Measurements from ENCODE around the gene HNRNPC.
A peak's percentile ranks its signal among the peaks of the same experiment; 100 is the strongest.
"Not testable (repeated sequence)": the region's sequence is repeated elsewhere in the genome, so short reads cannot be mapped to it uniquely, and the experiment has no call there.

The HNRNPC gene
- 629 to 753 reads per million in 2 donors for total RNA-seq

DNA sequence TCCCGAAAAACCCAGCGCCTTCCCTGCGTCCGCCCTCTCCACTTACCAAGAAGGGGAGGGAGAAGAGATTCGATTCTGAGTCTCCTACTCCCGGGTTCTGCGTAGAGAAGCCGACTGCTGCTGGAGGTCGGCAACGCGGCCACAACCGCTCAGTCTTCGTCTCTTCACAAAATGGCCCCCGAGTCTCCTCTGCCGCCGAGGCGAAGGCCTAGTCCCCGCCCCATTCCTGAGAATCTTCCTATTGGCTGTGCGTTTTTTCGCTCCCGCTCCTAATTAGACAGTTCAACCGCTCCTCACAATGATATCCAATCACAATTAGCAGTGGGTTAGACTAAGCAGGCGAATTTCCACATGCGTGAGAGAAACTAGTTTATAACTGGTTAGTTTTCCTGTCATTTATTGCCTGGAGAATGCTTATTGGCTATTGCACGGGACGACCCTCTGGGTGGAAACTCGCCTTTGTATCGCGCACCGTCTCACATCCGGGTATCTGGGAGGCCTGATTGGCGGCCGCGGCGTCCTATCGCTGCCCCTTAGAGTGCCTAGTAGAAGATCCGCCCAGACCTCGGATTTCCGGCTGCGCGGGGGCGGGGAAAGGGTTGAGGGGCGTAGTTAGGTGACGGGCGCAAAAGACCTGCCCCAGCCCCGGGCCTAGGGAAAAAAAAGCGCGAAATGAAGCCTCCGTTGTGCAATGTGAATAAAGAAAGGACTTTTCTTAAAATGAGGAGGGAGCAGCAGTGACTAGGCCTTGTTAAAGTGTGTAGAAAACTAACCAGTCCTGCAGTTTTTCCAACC lies at the start of gene HNRNPC:
TSS of gene HNRNPC (minus strand) at position 191 of the 795 bp plus-strand sequence. CDS start 35,249 bp downstream, outside the sequence.
- peak; percentile 100 for DNase-seq

DNA sequence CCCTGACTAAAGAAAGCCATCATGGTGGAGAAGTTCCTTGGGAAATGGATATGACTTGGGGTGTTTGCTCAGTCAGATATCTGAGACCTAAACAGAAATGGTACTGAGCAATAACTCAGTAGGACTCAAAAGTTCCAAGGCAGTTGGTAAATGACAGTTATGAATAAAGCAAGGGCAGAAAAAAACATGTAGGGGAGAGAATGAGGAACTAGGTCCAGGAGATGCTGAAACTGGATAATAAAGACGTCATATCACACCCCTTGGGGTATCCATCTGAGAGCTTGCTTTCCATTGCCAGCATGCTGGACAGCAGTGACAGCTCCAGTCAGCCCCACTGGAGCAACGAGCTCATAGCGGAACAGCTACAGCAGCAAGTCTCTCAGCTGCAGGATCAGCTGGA lies 48.2 kb upstream of the HNRNPC start:
- no peak for DNase-seq

GRCh38 chr14:21313512-21313911 lies 44.3 kb upstream of the HNRNPC start:
- no peak for DNase-seq

GRCh38 chr14:21311614-21312013 lies 42.4 kb upstream of the HNRNPC start:
- DNase-seq: no peak

- no peak for DNase-seq
Observed at GRCh38 chr14:21309956-21310355, 40.7 kb upstream of the HNRNPC start.

DNA sequence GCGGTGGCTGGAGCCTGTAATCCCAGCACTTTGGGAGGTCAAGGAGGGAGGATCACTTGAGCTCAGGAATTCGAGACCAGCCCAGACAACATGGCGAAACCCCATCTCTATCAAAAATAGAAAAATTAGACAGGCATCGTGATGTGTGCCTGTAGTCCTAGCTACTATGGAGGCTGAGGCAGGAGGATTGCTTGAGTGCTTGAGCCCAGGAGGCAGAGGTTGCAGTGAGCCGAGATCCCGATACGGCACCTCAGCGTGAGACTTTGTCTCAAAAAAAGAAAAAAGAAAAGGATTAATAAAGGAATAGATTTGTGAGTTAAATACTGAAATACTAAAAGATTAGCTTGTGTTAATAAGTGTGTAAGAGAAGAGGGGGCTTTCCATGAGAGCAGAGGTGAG lies 40.0 kb upstream of the HNRNPC start:
- DNase-seq: no peak

DNA sequence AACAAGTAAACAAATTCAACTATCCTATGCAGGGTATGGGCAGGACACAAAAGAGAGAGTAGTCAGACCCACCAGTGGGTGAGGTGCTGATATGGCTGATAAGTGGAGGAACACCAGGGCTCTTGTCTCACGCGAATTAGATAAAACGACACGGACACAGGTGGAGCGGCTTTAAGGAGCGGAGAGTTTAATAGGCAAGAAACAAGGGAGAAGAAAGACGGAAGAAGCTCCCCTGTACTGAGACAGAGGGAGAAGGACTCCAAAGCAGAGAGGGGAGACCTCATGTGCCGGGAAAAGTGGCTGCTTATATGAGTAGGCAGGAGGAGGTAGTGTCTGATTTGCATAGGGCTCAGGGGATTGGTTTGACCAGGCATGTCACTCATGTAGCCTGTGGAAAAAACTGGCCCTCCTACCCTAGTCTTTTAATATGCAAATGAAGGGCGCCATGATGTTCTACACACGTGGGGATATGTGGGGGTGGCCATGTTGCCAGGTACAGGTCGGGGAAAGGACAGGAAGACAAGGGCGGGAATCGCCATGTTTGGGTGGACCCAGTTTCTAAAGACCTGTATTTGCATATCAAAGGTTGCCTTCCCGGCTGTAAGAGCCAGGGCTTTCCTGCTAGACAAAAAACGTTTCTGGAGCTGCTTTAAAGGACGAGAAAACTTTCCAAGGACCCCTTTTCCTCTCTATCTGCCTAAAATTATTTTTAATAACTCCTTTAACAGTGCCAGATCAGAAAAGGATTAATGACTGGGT lies 39.4 kb upstream of the HNRNPC start:
- DNase-seq: peak; percentile 58

DNA sequence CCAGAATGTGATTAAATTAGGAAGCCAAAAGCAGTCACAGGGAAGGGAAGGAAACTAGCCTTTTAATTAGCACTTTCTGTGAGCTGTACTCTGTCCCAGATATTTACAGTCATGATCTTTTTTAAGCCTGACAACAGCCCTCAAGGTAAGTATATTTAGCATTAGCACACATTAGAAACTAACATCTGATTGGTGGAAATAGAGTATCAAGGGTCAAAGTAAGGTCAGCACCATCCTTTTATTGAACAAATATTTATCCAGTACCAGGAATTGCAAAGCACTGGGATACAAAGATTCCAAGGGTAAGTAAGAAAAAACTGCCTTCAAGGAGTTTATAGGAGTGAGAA lies 38.9 kb upstream of the HNRNPC start:
- DNase-seq: no peak

- DNase-seq: no peak
Observed at GRCh38 chr14:21307637-21308036, 38.4 kb upstream of the HNRNPC start.

- not testable (repeated sequence) for DNase-seq
Observed at GRCh38 chr14:21302836-21303140, 33.5 kb upstream of the HNRNPC start.

GRCh38 chr14:21302013-21302835 lies 33.0 kb upstream of the HNRNPC start:
- DNase-seq: no peak

GRCh38 chr14:21300892-21301291 lies 31.6 kb upstream of the HNRNPC start:
- peak; percentile 21 for DNase-seq

DNA sequence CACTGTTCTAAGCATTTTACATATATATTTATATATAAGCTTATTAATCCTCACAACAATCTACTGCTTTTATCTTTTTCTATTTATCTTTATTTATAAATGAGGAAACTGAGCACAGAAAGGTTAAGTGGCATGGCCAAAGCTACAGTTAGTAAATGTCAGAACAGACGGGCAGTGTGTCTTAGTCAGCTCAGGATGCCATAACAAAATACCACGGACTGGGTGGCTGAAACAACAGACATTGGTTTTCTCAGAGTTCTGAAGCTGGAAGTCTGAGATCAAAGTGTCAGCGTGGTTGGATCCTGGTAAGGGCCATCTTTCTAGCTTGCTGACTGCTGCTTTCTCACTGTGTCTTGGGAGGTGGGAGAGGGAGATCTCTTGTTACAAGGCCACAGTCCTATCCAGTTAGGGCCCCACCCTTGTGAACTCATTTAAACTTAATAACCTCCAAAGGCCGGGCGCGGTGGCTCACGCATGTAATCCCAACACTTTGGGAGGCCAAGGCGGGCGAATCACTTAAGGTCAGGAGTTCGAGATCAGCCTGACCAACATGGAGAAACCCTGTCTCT lies 30.4 kb upstream of the HNRNPC start:
- no peak for DNase-seq

- DNase-seq: no peak
Observed at GRCh38 chr14:21298358-21298757, 29.1 kb upstream of the HNRNPC start.

DNA sequence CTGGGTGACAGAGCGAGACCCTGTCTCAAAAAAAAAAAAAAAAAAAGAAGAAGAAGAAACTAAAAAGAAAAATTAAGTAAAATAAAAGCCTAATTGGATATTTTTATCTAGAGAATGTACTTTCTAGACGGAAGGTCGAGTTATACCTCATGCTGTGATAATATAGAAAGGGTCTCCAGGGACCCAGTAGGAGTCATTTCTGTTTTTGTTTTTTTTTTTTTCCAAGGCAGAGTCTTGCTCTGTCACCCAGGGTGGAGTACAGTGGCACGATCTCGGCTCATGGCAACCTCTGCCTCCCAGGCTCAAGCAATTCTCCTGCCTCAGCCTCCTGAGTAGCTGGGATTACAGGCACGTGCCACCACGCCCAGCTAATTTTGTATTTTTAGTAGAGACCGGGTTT lies 24.8 kb upstream of the HNRNPC start:
- DNase-seq: not testable (repeated sequence)

DNA sequence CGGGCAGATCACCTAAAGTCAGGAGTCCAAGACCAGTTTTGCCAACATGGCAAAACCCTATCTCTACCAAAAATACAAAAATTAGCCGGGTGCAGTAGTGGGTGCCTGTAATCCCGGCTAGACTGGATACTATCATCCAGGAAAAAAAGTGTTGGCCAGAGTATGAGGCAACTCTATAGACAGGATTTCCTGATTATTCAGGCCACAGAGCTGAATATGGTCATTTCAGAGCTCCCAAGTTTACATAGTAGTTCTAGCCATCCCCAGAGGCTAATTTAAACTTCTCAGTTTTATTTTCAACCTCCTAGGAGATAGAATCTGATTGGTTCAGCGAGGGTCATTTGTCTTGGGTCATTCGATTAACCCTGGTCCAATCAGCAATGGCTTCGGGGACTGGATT lies 17.9 kb upstream of the HNRNPC start:
- DNase-seq: no peak

- DNase-seq: not testable (repeated sequence)
Observed at GRCh38 chr14:21286516-21286915, 17.3 kb upstream of the HNRNPC start.

DNA sequence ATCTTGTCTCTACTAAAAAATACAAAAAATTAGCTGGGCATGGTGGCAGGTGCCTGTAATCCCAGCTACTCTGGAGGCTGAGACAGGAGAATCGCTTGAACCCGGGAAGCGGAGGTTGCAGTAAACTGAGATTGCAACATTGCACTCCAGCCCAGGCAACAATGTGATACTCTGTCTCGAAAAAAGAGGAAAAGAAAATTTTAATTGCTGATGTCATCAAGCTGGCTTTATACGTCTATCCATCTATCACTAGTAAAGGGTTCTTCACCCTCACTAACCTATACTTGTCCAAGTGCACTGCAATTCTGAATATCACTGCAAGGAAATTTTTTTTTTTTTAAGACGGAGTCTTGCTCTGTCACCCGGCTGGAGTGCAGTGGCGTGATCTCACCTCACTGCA lies 12.7 kb upstream of the HNRNPC start:
- not testable (repeated sequence) for DNase-seq

DNA sequence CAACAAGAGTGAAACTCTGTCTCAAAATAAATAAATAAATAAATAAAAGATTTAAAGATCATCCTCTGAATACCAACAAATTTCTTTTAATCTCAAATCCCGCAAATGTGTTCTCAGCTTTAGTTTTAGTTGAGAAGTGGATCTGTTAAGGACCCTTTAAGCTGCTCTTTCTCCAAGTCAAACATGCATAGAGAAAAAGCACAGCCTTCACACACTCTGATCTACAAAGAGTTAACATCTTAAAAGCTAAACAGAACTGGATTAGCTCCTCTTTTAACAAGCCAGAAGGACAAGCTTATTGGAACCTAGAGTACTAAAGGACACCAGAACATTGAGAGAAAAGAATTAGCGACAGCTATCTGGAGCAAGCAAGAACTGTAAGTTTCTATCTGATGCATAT lies 10.5 kb upstream of the HNRNPC start, which contains the start of gene RPGRIP1:
TSS of gene RPGRIP1 (plus strand) at position 301 of the 400 bp plus-strand sequence. CDS start 7,894 bp downstream, outside the sequence.
- DNase-seq: no peak

GRCh38 chr14:21278632-21279031 lies 9.4 kb upstream of the HNRNPC start:
- DNase-seq: no peak

GRCh38 chr14:21275261-21275858 lies 6.1 kb upstream of the HNRNPC start:
- DNase-seq: no peak

GRCh38 chr14:21272661-21273060 lies 3.4 kb upstream of the HNRNPC start:
- DNase-seq: not testable (repeated sequence)
